Activated CD8-positive, alpha-beta memory T cell treated with anti-CD3 and anti-CD28 coated beads, Interleukin-2, amount 10 ng/mL, durations not matched to agents 7 days and 5 days (primary cell): ENCODE measurements around the gene FLII. TPM values are rescaled to one million over a fixed set of nuclear protein-coding genes. Genes with fewer than 3 reads are reported as not detected.
A peak's percentile ranks its signal among the peaks of the same experiment; 100 is the strongest.

Experiments used
- ATAC-seq: fragments of 150-1000 bp; cut with Tn5 transposase; one replicate; pipeline ENCODE4 v1.10.0; 2021; ENCODE audit warnings: moderate library complexity
- CTCF ChIA-PET: fragments of 350-600 bp; sonication (Branson Sonifier 250); formaldehyde crosslinking; loops from one replicate; lab custom pipeline; 2021; ENCODE audit warnings: antibody characterized with exemption; lab: Charles Lee
- DNase-seq: peaks from one replicate; pipeline ENCODE4 v3.0.0-alpha.2; 2020
- H3K27ac Mint-ChIP-seq: one replicate; pipeline ENCODE4 v1.8.0; 2021; ENCODE audit warnings: mild to moderate bottlenecking, mixed read lengths
- H3K27me3 Mint-ChIP-seq: one replicate; pipeline ENCODE4 v1.8.0; 2021; ENCODE audit warnings: mixed read lengths
- H3K36me3 Mint-ChIP-seq: one replicate; pipeline ENCODE4 v1.8.0; 2021; ENCODE audit warnings: mild to moderate bottlenecking, mixed read lengths
- H3K4me1 Mint-ChIP-seq: one replicate; pipeline ENCODE4 v1.8.0; 2021; ENCODE audit warnings: mixed read lengths
- H3K4me3 Mint-ChIP-seq: one replicate; pipeline ENCODE4 v1.8.0; 2021; ENCODE audit warnings: mild to moderate bottlenecking, moderate library complexity, mixed read lengths
- H3K9me3 Mint-ChIP-seq: one replicate; pipeline ENCODE4 v1.8.0; 2022; ENCODE audit warnings: low read depth, mixed read lengths
- total RNA-seq, 2 experiments: library from RNA; stranded (reverse); gene quantifications; one replicate each; pipeline ENCODE4 v1.2.3, GENCODE V29; 2021

The FLII gene
- total RNA-seq, 2 experiments from 2014 or later = 338 to 357 TPM

DNA sequence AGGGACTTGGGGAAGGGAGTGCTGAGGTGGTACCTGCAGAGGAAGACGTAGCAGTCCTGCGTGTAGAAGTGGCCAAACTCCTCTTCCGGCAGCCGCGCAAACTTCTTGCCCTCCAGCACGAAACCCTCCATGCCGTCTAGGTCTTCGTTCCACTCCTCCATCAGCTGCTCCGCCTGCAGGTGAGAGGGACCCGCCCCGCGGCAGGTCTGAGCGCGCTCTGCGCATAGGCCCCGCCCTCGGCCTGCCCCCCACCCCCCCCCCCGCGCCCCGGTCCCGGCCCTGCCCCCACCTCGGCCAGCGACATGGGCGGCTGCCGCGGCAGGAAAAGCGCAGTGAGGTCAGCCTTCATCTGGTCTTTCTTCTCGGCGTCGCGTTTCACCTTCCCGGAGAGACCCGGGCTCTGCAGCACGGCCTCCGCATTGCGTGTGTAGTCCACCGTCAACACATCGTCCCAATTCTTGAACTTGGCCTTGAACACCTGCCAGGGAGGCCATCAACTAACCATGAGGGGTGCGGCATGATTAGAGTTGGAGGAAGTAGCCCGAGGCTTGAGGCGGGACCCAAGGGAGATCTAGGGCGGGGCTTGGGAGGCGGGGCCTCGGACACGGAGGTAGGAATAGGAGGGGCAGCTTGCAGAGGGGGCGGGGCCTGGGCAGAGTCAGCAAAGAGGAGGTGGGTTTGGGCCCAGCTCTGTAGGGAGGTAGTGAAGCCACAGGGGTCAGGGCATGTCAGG is 11.5 kb downstream of the FLII start:
- Mint-ChIP-seq H3K9me3 (no peaks in the 10 kb centered on the region), H3K27ac (no peak overlapping the region), H3K4me1 (peaks cover 2% of the 10 kb centered on the region), H3K4me3 (no peak overlapping the region), H3K36me3 (peaks cover 24% of the 10 kb centered on the region), H3K27me3 (no peaks in the 10 kb centered on the region)
- CTCF ChIA-PET = interaction anchor here (0.6 to 2.2 kb wide), 7 partner anchors 14 to 85 kb away, joined by 3 to 8 read pairs (median 3); partner anchors contain the start of gene LLGL1
- DNase-seq (peak; percentile 61), ATAC-seq (peak; percentile 43)

DNA sequence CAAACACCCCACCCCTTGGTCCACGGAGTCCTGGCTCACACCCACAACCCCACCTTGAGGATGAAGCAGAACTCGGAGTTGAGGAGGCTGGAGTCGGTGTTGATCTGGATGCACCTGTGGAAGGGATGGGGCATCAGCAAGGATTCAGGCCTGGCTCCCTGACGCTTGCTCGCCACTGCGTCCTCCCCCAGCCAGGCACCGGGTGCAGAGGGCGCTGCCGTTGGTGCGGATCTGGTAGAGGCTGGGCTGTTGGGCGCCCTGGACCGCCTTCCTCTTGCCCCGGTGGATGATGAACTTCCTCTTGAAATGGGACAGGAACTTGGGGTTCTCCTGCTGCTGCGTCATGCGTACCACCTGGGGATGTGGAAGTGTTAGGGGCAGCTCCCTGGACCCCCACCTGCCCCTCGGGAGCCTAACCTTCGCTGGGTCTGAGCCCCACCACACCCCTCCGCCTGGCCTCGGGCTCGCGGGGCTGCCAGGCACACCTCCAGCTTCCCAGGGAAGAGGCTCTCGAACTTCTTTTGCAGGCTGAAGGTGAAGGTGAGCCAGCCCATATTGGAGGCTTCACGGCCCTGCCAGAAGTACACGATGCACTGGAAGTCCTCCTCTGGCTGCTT is 12.3 kb downstream of the FLII start:
- H3K27me3 Mint-ChIP-seq = no peaks in the 10 kb centered on the region
- peaks cover 18% of the 10 kb centered on the region for H3K36me3 Mint-ChIP-seq
- CTCF ChIA-PET = interaction anchor here (0.6 kb wide), 1 partner anchor 19 kb away, joined by 3 read pairs; no protein-coding TSS in a partner anchor
- no peak overlapping the region for H3K4me3 Mint-ChIP-seq
- no peak overlapping the region for H3K27ac Mint-ChIP-seq
- peaks cover 2% of the 10 kb centered on the region for H3K4me1 Mint-ChIP-seq
- no peak for ATAC-seq
- H3K9me3 Mint-ChIP-seq = no peaks in the 10 kb centered on the region
- DNase-seq = no peak

DNA sequence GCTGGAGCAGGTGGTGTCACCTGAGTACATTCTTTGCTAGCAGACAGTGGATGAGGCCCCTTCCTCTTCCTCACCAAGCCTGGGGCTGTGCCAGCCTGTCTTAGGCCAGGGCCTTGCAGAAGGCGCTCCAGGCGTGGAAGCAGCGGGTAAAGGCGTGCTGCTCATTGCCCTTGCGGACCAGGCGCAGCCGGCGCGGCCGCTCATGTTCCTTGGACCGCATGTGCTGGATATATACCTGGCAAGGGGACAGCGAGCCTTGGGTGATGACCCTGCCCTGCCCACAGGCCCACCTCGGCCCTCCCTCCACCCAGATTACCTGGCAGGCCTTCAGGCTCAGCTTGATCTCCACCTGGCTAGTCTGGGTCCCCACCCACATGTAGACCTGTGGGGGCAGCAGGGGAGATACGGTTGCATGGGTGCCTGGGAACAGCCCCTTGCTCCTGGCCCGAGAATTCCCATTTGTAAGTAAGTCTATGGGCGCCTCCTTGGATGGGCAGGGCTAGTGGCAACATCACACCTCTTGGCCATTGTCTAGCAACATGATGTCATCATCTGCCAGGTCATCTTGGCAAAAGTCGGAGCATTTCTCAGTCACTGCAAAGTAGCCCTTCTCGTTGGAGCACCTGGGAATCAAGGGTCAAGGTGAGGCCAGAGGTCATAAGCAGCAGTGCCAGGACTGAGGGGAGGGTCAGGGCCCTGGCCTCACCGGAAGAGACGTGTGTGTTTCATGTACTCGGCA is 13.3 kb downstream of the FLII start:
- no peaks in the 10 kb centered on the region for H3K27me3 Mint-ChIP-seq
- peaks cover 2% of the 10 kb centered on the region for H3K4me1 Mint-ChIP-seq
- peaks cover 18% of the 10 kb centered on the region for H3K36me3 Mint-ChIP-seq
- H3K27ac Mint-ChIP-seq = no peak overlapping the region
- DNase-seq = no peak
- H3K9me3 Mint-ChIP-seq = no peaks in the 10 kb centered on the region
- CTCF ChIA-PET = interaction anchor here (0.9 kb wide), 1 partner anchor 24 kb away, joined by 3 read pairs; no protein-coding TSS in a partner anchor
- no peak overlapping the region for H3K4me3 Mint-ChIP-seq
- no peak for ATAC-seq

GRCh38 chr17:18241229-18241871 is 17.2 kb downstream of the FLII start:
- Mint-ChIP-seq H3K27ac (no peak overlapping the region), H3K4me1 (no peaks in the 10 kb centered on the region), H3K4me3 (no peak overlapping the region), H3K27me3 (no peaks in the 10 kb centered on the region), H3K36me3 (peaks cover 7% of the 10 kb centered on the region), H3K9me3 (no peaks in the 10 kb centered on the region)
- CTCF ChIA-PET = interaction anchor here (1.1 kb wide), 1 partner anchor 24 kb away, joined by 4 read pairs; no protein-coding TSS in a partner anchor
- DNase-seq (no peak), ATAC-seq (no peak)

DNA sequence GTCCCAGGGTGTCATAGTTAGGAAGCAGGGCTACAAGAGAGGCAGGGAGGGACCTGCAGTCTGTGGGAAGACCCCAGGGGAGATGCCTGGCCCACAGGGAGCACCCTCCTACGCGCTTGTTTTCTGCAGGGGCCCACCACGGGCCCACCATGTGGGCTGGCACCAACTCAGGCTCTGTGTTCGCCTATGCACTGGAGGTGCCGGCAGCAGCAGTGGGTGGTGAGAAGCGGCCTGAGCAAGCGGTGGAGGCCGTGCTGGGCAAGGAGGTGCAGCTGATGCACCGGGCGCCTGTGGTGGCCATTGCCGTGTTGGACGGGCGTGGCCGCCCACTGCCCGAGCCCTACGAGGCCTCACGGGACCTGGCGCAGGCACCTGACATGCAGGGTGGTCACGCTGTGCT is 18.1 kb downstream of the FLII start:
- CTCF ChIA-PET = no interaction called here
- no peak overlapping the region for H3K4me3 Mint-ChIP-seq
- DNase-seq (no peak), ATAC-seq (no peak)
- H3K27ac Mint-ChIP-seq = no peak overlapping the region
- peaks cover 3% of the 10 kb centered on the region for H3K36me3 Mint-ChIP-seq
- no peaks in the 10 kb centered on the region for H3K27me3 Mint-ChIP-seq
- no peaks in the 10 kb centered on the region for H3K4me1 Mint-ChIP-seq
- H3K9me3 Mint-ChIP-seq = no peaks in the 10 kb centered on the region

DNA sequence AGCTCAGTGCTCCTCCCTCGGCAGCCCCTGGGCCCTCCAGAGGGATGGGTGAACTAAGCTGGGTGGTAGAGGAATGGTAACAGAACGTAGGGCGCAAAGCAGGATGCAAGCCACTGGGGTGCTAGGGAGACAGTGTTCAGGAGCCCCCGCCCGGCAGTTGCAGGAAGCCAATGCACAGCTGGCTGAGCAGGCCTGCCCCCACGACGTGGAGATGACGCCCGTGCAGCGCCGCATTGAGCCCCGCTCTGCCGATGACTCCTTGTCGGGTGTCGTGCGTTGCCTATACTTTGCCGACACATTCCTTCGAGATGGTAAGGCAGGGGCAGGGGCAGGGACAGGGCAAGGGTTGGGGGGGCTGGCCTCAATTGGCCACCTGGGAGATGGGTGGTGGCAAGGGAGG is 20.2 kb downstream of the FLII start:
- Mint-ChIP-seq H3K27me3 (no peaks in the 10 kb centered on the region), H3K27ac (no peak overlapping the region), H3K4me1 (peaks cover 2% of the 10 kb centered on the region), H3K36me3 (no peaks in the 10 kb centered on the region), H3K9me3 (no peaks in the 10 kb centered on the region), H3K4me3 (no peak overlapping the region)
- DNase-seq = no peak
- CTCF ChIA-PET = no interaction called here
- no peak for ATAC-seq

- Mint-ChIP-seq H3K4me3 (no peak overlapping the region), H3K9me3 (no peaks in the 10 kb centered on the region), H3K4me1 (peaks cover 2% of the 10 kb centered on the region), H3K36me3 (no peaks in the 10 kb centered on the region), H3K27ac (no peak overlapping the region), H3K27me3 (no peaks in the 10 kb centered on the region)
- ATAC-seq (no peak), DNase-seq (no peak)
- CTCF ChIA-PET = no interaction called here
Observed at GRCh38 chr17:18237461-18237860, 21.1 kb downstream of the FLII start.

DNA sequence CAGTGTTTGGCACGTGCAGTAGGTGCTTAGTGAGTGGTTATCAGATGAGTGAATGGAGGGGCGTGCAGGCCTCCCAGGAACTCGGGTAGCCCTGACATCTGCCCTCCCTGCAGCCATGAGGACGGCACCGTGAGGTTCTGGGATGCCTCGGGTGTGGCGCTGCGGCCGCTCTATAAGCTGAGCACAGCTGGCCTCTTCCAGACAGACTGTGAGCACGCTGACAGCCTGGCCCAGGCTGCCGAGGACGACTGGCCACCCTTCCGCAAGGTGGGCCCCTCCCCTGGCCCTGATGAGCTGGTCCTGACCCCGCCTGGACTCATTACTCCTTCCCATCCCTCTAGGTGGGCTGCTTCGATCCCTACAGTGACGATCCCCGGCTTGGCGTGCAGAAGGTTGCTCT is 22.0 kb downstream of the FLII start:
- no peak overlapping the region for H3K4me3 Mint-ChIP-seq
- DNase-seq = no peak
- H3K27me3 Mint-ChIP-seq = no peaks in the 10 kb centered on the region
- H3K36me3 Mint-ChIP-seq = no peaks in the 10 kb centered on the region
- H3K27ac Mint-ChIP-seq = no peak overlapping the region
- CTCF ChIA-PET = no interaction called here
- peaks cover 2% of the 10 kb centered on the region for H3K4me1 Mint-ChIP-seq
- no peaks in the 10 kb centered on the region for H3K9me3 Mint-ChIP-seq
- no peak for ATAC-seq

- H3K36me3 Mint-ChIP-seq = no peaks in the 10 kb centered on the region
- no peak overlapping the region for H3K4me3 Mint-ChIP-seq
- peak; percentile 24 for ATAC-seq
- no peak overlapping the region for H3K27ac Mint-ChIP-seq
- H3K27me3 Mint-ChIP-seq = no peaks in the 10 kb centered on the region
- CTCF ChIA-PET = no interaction called here
- DNase-seq = no peak
- H3K4me1 Mint-ChIP-seq = peaks cover 2% of the 10 kb centered on the region
- H3K9me3 Mint-ChIP-seq = no peaks in the 10 kb centered on the region
Observed at GRCh38 chr17:18235743-18236256, 22.7 kb downstream of the FLII start.

DNA sequence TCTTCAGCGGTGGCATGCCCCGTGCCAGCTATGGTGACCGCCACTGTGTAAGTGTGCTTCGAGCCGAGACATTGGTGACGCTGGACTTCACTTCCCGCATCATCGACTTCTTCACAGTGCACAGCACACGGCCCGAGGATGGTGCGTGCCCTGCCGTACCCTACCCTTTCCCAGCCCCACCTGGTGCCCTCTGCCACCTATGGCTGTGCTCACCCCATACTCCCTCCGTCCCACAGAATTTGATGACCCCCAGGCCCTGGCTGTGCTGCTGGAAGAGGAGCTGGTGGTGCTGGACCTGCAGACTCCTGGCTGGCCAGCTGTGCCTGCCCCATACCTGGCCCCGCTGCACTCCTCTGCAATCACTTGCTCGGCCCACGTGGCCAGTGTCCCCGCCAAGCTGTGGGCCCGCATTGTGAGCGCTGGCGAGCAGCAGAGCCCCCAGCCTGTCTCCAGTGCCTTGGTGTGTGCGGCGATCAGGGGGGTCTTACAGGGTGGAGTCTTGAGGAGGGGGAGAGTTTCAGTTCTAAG is 23.6 kb downstream of the FLII start:
- Mint-ChIP-seq H3K27me3 (no peaks in the 10 kb centered on the region), H3K4me1 (peaks cover 2% of the 10 kb centered on the region), H3K4me3 (no peak overlapping the region), H3K27ac (no peak overlapping the region), H3K9me3 (no peaks in the 10 kb centered on the region), H3K36me3 (no peaks in the 10 kb centered on the region)
- ATAC-seq (no peak), DNase-seq (no peak)
- CTCF ChIA-PET = no interaction called here

GRCh38 chr17:18233803-18234518 is 24.6 kb downstream of the FLII start:
- peaks cover 2% of the 10 kb centered on the region for H3K4me1 Mint-ChIP-seq
- ATAC-seq (no peak), DNase-seq (no peak)
- no peaks in the 10 kb centered on the region for H3K9me3 Mint-ChIP-seq
- no peak overlapping the region for H3K4me3 Mint-ChIP-seq
- H3K36me3 Mint-ChIP-seq = no peaks in the 10 kb centered on the region
- H3K27ac Mint-ChIP-seq = no peak overlapping the region
- CTCF ChIA-PET = no interaction called here
- H3K27me3 Mint-ChIP-seq = no peaks in the 10 kb centered on the region

GRCh38 chr17:18231164-18231563 is 27.4 kb downstream of the FLII start:
- Mint-ChIP-seq H3K27ac (no peak overlapping the region), H3K4me1 (peaks cover 15% of the 10 kb centered on the region), H3K27me3 (no peaks in the 10 kb centered on the region), H3K4me3 (no peak overlapping the region), H3K36me3 (no peaks in the 10 kb centered on the region), H3K9me3 (no peaks in the 10 kb centered on the region)
- no peak for DNase-seq
- no peak for ATAC-seq
- CTCF ChIA-PET = no interaction called here
